Progenitor cell of endocrine pancreas (in vitro differentiated cells): ENCODE data around the gene HPSE. TPM values are rescaled to one million over a fixed set of nuclear protein-coding genes. Genes with fewer than 3 reads are reported as not detected.
A peak's percentile ranks its signal among the peaks of the same experiment; 100 is the strongest.
"Not testable (repeated sequence)": the region's sequence is repeated elsewhere in the genome, so short reads cannot be mapped to it uniquely, and the experiment has no call there.

Source experiments
- DNase-seq: peaks from one replicate; pipeline ENCODE4 v3.0.0; 2021; ENCODE audit warnings: low spot score; ENCODE audit not compliant: unreplicated experiment
- H3K27ac Mint-ChIP-seq: 2 replicates; pipeline ENCODE4 v1.8.0; 2021; ENCODE audit warnings: mild to moderate bottlenecking, moderate library complexity, mixed read lengths
- H3K27me3 Mint-ChIP-seq: 2 replicates; pipeline ENCODE4 v1.8.0; 2021; ENCODE audit warnings: mixed read lengths
- H3K36me3 Mint-ChIP-seq: 2 replicates; pipeline ENCODE4 v1.8.0; 2022; ENCODE audit warnings: mixed read lengths; ENCODE audit not compliant: insufficient read depth
- H3K4me1 Mint-ChIP-seq: 2 replicates; pipeline ENCODE4 v1.8.0; 2021; ENCODE audit warnings: low read depth, mixed read lengths
- H3K4me3 Mint-ChIP-seq: 2 replicates; pipeline ENCODE4 v1.8.0; 2021; ENCODE audit warnings: low read depth, mild to moderate bottlenecking, moderate library complexity, mixed read lengths
- H3K9me3 Mint-ChIP-seq: 2 replicates; pipeline ENCODE4 v1.8.0; 2021; ENCODE audit warnings: low read depth, mixed read lengths
- total RNA-seq: library from RNA; stranded (reverse); gene quantifications from 2 replicates; pipeline ENCODE4 v1.2.1, GENCODE V29; 2021
- TF ChIP-seq, protein P1 (sequence below): fragments of 200-600 bp; sonication (generic); IDR thresholded peaks from one replicate; pipeline ENCODE4 v1.5.0; 2021; ENCODE audit warnings: antibody characterized with exemption, mild to moderate bottlenecking; ENCODE audit not compliant: unreplicated experiment

The HPSE gene
- total RNA-seq, 1 donor from 2014 or later, result 3.6 TPM

DNA sequence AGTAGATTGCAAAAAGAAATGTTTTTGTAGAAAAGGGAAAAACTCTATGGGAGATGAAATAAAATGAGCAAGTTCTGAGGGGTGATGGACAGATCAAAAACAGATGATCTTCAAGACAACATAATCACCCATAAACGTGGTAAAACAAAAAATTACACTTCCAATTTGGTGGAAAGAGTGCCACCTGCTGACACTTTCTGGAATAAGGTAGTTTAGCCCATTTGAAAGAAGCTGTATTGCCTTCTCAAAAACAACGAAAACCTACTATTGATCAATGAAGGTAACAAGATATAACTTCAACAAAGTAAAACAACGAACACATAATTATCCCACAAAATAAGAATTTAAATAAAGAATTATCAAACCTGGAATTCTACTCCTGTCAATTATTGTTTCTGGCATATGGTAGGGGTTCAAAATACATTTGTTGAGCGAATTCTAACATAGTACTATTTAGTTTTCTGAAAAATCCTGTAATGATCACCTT is 52.6 kb downstream of the HPSE start:
- TF ChIP-seq, protein P1, sequence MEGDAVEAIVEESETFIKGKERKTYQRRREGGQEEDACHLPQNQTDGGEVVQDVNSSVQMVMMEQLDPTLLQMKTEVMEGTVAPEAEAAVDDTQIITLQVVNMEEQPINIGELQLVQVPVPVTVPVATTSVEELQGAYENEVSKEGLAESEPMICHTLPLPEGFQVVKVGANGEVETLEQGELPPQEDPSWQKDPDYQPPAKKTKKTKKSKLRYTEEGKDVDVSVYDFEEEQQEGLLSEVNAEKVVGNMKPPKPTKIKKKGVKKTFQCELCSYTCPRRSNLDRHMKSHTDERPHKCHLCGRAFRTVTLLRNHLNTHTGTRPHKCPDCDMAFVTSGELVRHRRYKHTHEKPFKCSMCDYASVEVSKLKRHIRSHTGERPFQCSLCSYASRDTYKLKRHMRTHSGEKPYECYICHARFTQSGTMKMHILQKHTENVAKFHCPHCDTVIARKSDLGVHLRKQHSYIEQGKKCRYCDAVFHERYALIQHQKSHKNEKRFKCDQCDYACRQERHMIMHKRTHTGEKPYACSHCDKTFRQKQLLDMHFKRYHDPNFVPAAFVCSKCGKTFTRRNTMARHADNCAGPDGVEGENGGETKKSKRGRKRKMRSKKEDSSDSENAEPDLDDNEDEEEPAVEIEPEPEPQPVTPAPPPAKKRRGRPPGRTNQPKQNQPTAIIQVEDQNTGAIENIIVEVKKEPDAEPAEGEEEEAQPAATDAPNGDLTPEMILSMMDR, result peak; percentile 75
- no peaks in the 10 kb centered on the region for H3K9me3 Mint-ChIP-seq
- H3K4me3 Mint-ChIP-seq, result no peak overlapping the region
- no peak overlapping the region for H3K27ac Mint-ChIP-seq
- H3K4me1 Mint-ChIP-seq, result peaks cover 18% of the 10 kb centered on the region
- peak; percentile 13 for DNase-seq
- H3K27me3 Mint-ChIP-seq, result no peaks in the 10 kb centered on the region
- peaks cover 2% of the 10 kb centered on the region for H3K36me3 Mint-ChIP-seq

DNA sequence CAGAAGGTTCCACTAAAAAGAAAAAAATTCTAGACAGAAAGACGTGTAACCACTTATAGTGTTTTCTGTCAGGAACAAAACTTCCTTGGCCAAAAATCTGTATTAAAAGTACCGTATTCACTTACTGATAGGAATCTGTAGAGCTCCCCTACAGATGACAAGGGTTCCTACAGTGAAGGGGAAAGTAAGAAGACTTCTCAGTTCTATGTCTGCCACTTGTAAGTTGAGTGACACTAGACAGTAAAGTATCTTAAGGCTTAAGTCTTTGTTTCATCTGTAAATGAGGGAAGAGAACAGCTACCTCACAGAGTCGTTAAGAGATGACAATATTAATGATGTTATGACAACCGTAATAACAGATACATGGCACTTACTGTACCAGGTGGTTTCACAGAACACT is 53.3 kb downstream of the HPSE start:
- H3K36me3 Mint-ChIP-seq, result peaks cover 6% of the 10 kb centered on the region
- DNase-seq, result no peak
- TF ChIP-seq, protein P1, result no peak
- H3K9me3 Mint-ChIP-seq, result no peaks in the 10 kb centered on the region
- no peaks in the 10 kb centered on the region for H3K27me3 Mint-ChIP-seq
- no peak overlapping the region for H3K27ac Mint-ChIP-seq
- no peak overlapping the region for H3K4me3 Mint-ChIP-seq
- peaks cover 18% of the 10 kb centered on the region for H3K4me1 Mint-ChIP-seq

DNA sequence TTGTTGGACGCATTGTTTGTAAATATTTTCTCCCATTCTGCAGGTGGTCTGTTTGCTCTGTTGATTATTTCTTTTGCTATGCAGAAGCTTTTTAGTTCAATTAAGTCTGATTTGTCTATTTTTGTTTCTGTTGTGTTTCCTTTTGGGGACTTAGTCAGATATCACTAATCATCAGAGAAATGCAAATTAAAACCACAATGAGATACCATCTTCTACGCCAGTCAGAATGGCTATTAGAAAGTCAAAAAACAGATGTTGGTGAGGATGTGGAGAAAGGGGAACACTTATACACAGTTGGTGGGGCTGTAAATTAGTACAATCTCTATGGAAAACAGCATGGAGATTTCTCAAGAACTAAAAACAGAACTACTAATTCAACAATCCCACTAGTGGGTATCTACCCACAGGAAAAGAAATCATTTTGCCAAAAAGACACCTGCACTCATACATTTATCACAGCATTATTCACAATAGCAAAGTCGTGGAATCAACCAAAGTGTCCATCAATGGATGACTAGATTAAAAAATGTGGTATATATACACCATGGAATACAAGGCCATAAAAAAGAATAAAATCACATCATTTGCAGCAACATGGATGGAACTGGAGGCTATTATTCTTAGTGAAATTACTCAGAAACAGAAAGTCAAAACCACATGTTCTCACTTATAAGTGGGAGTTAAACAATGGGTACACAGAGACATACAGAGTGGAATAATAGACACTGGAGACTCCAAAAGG is 58.2 kb downstream of the HPSE start:
- H3K4me1 Mint-ChIP-seq, result peaks cover 4% of the 10 kb centered on the region
- H3K4me3 Mint-ChIP-seq, result no peak overlapping the region
- no peak overlapping the region for H3K27ac Mint-ChIP-seq
- H3K9me3 Mint-ChIP-seq, result no peaks in the 10 kb centered on the region
- H3K27me3 Mint-ChIP-seq, result no peaks in the 10 kb centered on the region
- H3K36me3 Mint-ChIP-seq, result peaks cover 14% of the 10 kb centered on the region
- DNase-seq, result no peak
- TF ChIP-seq, protein P1, result no peak

DNA sequence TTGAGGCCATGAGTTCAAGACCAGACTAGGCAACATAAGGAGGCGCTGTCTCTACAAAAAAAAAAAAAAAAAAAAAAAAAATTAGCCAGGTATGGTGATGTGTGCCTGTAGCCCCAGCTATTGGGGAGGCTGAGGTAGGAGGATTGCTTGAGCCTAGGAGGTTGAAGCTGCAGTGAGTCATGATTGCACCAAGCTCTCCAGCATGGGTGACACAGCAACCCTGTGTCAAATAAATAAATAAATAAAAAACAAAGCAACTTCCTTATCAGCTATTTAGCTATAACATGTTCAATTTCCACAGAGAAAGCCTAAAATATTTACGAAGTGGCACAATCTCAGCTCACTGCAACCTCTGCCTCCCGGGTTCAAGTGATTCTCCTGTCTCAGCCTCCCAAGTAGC is 60.7 kb downstream of the HPSE start:
- H3K4me1 Mint-ChIP-seq, H3K27ac Mint-ChIP-seq, H3K9me3 Mint-ChIP-seq, DNase-seq, H3K27me3 Mint-ChIP-seq, H3K4me3 Mint-ChIP-seq: not testable (repeated sequence)
- peaks cover 16% of the 10 kb centered on the region for H3K36me3 Mint-ChIP-seq

DNA sequence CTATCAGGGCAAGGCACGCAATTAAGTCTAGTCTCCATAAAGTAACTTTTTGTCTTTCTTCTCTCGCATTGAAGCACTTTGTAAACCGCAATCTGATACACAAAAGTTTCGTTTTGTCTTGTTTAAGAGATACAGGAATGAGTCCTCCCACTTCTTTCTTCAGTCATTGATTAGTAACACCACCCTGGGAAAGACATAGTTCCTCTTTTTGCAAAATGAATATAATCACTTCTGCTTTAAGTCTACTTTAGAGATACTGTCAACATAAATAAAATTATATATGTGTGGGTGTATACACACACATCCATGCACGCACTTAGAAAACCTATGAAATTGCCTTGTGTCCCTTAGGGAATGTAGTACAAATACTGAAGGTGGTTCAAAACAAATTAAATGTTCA is 61.7 kb downstream of the HPSE start:
- TF ChIP-seq, protein P1, result no peak
- H3K27me3 Mint-ChIP-seq, result no peaks in the 10 kb centered on the region
- H3K36me3 Mint-ChIP-seq, result peaks cover 18% of the 10 kb centered on the region
- no peak for DNase-seq
- no peaks in the 10 kb centered on the region for H3K9me3 Mint-ChIP-seq
- no peaks in the 10 kb centered on the region for H3K4me1 Mint-ChIP-seq
- no peak overlapping the region for H3K4me3 Mint-ChIP-seq
- H3K27ac Mint-ChIP-seq, result no peak overlapping the region

DNA sequence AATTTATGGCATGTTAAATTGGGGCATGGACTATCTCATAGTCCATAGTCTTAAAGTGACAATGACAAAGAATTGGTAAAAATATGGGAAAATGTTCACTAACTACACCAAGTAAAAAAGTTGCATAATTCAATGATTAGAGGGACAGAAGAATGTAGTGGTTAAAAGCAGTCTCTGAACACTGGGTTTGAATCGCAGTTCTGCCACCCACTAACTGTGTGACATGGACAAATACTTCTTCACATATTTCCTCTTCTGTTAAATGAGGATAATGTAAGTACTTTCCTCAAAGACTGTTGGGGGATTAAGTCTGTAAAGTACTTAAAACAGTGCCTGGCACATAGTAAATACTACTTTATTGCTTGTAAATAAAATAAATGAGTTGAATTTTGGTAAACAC is 65.4 kb downstream of the HPSE start:
- Mint-ChIP-seq H3K27ac (no peak overlapping the region), H3K4me3 (no peak overlapping the region), H3K9me3 (no peaks in the 10 kb centered on the region), H3K4me1 (no peaks in the 10 kb centered on the region), H3K27me3 (no peaks in the 10 kb centered on the region), H3K36me3 (peaks cover 8% of the 10 kb centered on the region)
- TF ChIP-seq, protein P1, result no peak
- DNase-seq, result no peak
